HG02759 (cell line): Measurements from ENCODE around the gene PMM2.

Experiments used
- ATAC-seq: cut with Tn5 transposase; IDR thresholded peaks from one replicate; pipeline ENCODE4 v1.9.1; 2021; ENCODE audit warnings: mild to moderate bottlenecking, moderate library complexity; ENCODE audit not compliant: unreplicated experiment

Gene PMM2

DNA sequence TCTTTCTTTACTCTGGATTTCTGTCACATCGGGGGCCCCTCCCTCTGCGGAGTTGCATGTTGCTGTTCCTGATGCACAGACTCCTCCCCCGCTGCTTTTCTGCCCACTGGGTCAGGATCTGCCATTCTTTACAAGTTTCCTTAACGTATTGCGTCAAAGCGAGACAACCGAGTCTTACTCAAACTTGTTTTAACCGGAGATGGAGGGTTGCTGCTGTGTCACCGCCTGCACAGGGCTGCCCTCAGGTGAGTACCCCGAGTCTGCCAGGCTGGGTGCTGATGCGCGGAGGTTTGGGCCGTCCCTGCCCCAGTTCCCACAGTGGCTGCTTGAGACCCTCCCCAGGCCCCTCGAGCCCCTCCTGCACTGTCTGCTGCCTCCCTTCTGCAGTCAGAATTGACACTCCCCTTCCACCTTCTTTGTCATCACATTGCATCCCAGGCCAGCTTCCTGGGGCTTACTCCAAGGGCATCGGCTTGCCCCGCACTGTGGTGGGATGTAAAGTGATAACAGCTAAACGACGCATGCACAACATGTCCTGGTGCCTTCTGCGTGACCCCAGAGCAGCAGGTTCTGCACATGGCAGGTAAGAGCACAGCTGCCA is 51.9 kb downstream of the PMM2 start:
- ATAC-seq = no peak

DNA sequence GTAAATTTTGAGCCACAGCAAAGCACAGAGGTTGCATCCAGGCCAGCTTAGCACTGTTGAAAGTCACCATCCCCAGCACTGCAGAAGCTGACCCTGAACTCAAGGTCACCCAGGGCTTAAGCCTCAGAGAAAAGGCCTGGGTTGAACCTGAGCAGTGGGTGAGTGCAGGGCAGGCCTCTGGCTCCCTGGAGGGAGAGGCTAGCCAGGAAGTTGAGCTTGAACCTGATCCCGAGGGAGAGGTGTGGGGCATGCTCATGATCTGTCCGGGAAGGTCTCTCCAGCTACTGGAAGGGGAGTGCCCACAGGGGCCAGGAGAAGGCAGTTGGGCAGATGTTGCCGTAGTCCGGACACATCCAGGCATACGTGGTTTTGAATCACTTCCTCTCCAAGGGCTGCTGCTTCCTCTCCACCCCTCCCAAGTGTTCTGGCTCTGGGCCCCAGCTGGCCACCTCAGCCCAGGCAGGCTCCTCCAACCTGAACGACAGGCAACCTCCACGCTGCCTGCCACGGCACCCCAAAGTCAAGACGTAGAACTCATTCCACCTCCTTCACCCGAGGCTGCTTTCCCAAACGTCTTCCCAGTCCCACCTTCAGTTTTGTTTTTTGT is 52.7 kb downstream of the PMM2 start:
- ATAC-seq = no peak

DNA sequence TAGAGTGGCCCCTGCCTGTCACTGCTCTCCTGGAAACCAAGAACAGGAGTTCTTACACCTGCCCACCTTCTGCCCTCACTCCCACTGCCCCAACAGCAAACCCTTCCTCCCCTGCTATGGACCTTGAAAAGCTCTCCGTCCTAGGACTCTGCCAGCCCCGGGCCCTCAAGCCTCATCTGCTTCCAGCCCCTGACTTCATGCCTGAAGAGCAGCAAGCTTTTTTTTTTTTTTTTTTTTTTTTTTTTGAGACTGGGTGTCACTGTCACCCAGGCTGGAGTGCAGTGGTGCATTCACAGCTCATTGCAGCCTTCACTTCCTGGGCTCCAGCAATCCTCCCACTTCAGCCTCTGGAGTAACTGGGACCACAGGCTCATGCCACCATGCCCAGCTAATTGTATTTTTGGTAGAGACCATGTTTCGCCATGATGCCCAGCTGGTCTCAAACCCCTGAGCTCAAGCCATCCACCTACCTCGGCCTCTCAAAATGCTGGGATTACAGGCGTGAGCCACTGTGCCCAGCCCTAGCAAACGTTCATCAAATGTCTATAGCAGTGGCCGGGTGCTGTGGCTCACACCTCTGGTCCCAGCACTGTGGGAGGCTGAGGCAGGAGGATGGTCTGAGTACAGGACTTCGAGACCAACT is 54.2 kb downstream of the PMM2 start:
- no peak for ATAC-seq

DNA sequence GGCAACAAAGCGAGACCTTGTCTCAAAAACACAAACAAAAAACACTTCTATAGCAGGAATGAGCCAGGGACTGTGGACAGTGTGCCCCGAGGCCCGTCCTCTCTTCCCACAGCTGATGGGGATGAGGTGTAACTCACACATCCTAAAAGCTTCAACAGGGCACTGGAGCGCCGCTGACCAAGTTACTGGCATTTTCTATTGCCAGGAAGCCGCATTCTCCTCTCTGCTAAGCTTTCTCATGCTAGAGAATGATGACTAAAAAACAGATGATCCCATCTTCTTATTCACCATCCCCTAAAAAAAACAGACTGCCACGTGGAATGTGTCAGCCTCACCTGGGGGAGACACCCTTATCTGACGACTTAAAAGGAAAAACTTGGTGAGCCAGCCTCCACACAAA is 54.9 kb downstream of the PMM2 start:
- ATAC-seq = no peak

DNA sequence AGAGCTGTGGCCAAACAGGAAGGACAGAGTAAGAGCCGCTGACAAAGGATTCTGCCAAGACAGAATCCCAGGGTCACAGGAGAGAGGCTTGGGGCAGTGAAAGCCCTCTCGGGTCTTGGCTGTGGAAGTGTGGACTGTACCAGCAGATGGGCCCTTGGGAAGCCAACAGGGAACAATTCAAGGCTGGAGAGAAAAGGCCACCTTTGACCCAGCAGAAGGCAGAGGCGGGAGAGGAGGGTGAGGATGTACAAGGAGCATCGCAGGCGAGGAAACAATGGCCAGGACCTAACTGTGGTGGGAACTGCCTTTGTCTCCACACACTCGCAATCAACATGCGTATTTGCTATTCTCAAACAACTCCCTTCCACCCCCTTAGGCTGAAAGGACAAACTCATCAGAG is 55.5 kb downstream of the PMM2 start:
- no peak for ATAC-seq

DNA sequence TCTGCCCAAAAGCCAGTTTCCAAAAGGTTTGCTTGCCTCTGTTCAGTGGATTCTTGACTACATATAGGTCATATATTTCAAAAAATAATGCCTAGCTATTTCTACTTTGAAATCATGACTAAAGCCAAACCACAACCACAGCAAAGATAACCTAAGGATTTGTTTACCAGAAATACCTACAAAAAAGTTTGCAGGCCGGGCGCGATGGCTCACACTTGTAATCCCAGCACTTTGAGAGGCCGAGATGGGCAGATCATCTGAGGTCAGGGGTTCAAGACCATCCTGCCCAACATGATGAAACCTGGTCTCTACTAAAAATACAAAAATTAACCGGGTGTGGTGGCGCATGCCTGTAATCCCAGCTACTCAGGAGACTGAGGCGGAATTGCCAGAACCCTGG is 56.0 kb downstream of the PMM2 start:
- no peak for ATAC-seq

DNA sequence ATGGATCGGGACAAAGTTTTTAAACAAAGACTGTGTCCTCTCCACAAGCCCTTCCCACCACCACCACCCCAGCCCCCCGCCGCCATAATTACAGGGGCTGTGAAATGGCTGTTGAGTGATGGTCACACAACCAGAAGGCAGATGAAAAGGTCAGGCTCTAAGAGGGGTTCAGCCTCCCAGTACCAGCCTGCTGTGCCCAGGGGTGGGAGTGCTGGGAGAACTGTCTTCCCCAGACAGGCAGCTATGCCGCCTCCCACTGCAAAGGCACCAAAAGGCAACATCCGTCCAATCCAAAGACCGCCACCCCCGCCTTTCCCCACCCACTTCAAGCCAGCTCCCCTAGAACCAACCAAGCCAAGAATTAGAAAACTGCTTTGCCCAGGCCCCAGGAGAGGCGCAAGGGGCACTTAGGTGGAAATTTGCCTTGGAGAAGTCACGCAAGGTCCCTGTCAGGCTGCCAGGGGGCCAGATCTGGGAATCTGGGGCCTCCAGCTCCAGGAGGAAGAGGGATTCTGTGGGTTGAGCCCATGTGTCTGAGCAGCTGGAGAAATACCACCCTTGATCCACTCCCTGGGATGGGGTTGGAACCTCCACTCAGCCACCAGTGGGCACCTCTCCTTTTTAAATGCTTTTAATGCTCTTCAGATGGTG is 56.8 kb downstream of the PMM2 start:
- no peak for ATAC-seq

DNA sequence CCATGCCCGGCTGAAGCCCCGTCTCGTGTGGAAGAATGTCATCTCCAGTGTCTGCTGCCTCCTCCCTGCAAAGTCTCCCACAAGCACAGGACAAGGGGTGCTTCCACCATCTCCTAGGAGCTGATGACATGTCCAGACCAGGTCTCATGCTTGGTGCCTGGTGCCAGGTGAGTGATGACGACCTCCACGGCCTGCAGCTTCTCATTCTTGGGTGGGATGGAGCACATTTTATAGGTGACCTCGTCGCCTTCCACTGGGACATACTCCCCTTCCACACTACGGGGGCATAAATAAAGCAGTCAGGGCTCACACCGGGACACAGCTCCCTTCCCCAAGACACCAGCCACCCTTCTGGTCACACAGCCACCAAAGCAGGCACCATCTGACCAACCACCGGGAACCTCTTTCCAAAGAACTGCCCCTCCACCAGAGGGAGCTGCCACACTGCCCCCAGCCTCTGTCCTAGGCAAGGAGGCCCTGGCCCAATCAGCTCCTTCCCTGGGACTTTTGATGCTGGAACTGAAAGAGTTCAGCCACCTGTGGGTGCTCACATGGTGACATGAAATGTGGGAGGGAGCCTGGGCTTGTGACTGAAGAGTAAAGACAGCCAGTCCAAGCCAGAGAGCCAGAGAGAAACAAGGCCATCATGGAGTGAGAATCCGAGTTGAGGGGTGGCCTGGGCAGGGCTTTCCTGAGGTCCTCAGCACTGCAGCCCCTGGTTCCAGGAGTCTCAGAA is 57.6 kb downstream of the PMM2 start:
- ATAC-seq = no peak

DNA sequence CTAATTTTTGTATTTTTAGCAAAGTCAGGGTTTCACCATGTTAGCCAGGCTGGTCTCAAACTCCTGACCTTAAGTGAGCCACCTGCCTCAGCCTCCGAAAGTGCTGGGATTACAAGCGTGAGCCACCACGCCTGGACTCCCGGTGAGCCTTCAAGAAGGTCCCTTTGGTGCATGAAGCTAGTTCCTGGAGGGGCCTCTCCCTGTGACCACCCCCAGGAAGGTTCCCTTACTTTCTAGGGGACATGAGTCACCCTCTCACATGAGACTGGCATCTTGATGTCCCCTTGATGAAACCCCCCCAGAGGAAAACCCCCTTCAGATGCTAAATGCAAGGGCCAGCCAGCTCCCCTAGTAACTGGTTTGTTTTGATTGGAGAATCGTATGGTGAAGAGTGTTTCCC is 58.3 kb downstream of the PMM2 start:
- ATAC-seq = no peak

DNA sequence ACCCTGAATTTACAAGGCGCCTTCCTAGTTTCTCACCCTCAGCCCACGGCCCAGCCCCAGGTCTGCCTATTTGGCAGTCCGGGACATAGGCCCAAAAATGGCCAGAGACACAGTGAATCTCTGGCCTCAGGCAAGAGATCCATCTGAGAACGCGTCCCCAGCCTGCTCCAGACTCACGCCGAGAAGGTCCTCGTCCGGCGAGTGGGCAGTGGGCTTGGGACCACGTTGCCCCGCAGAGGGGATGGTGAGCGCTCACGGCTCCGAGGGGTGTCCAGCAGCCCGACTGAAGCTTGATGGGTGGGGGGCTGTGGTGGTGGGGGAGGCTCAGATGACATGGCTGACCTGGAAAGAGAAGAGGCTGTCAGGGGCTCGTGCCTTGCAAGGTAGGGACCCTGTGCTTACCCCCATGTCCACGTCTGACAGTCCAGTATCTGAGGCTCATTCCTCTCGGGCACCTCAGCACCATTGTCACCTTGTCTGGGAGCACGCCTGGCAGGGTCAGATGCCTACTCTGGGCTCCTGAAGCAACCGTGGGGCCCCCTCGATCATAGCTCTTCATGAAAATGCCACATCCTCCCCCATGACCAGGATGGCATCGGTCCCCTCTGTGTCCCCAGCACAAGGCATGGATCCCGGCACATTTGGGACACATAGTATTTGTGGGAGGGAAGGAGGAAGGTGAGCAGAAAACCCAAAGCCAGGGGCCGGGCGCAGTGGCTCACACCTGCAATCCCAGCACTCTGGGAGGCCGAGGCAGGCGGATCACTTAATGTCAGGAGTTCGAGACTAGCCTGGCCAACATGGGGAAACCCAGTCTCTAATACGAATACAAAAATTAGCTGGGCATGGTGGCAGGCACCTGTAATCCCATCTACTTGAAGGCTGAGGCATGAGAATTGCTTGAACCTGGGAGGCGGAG is 61.6 kb downstream of the PMM2 start:
- no peak for ATAC-seq

DNA sequence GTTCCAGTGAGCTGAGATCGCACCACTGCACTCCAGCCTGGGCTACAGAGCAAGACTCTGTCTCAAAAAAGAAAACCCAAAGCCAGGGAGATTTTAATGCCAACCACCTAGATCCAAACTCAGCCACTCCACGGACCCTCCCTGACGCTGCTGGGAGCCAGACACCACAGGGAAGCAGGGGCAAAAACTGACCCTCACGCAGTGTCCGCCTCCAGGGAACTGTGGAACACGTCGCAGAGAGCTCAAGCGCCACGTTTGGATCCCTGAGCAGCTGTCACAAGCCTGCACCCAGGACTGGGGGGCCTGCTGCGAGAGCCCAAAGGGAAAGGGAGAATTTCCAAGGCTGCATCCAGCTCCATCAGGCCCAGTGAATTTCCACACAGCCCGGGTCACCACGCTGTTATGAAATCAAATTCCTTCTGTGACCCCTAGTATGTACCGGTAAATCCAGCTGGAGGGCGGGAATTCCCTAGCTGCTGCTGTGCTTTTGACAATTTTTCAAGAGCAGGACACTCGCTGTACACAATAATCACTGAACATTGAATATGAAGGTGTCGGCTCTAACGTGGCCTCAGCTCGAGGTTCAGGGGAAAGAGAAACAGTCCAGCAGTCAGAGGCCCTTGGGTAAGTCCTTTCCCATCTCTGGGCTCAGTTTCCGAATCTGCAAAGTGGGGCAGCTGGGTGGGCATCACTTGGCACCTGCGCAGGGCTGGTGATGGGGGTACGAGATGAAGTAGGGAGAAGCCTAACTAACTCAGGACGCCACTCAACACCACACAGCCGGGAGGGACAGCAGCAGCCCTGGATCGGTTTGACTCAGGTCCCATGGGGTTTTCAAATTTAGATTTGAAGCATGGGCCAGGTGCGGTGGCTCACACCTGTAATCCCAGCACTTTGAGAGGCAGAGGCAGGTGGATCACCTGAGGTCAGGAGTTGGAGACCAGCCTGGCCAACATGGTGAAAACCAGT is 62.6 kb downstream of the PMM2 start:
- no peak for ATAC-seq

DNA sequence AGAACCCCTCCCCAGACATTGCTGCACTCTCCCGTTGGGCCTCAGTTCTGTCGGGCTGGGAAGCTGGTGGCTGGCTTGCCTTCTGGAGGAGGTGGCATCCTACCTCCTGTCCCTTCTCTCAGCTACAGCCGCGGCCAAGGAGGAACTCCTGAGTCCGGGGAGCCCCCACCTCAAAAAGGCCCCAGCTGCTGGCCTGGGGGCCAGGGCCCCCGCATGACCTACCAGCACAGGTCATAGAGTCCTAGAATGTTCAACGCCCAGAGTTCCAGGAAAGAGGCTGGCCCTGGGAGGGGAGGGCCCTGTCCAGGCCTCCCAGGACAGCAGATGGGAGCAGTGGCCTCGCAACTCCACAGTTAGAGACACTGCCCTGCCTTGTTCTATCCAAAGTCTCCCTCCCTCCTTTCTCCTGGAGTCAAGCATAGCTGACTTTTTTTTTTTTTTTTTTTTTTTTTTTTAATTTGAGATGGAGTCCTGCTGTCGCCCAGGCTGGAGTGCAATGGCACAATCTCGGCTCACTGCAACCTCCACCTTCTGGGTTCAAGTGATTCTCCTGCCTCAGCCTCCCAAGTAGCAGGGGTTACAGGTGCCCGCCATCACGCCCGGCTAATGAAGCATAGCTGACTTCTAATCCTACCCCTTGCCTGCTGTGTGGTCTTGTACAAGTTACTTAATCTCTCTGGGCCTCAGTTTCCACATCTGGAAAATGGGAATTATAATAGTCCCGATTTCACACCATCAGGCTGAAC is 64.1 kb downstream of the PMM2 start:
- no peak for ATAC-seq

DNA sequence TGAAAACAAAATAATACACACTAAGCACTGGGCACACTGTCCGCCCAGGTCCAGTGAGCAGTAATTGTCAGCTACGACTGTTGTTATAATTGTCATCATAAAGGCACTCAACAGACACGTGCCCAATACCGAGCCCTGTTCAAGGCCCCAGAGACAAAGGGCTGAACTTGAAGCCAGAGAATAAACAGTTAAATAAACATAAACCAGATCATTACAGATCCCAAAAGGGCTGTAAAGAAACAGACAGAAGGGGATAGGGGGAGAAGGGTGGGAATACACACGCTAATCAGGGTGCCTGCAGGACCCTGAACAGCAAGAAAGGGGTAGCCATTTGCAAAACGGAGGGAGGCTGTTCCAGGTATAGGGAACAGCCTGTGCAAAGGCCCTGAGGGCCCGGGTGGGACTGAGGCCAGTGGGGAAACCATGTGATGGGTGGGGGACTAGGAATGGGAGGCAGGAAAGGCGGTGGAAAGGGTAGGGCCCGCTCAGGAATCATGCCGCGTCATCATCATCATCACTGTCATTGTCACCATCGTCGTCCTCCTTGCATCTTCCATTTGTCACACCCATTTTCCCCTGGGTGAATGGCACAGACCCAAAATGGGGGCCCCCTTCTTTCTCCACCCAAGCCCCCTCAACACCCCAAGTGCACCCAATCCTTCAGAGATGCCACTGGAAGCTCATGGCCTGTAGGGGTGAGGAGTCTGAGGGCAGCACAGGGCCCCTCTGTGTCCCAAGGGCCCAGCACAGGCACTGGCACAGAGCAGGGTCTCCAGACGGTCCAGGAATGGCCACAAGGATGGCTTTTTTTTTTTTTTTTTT is 64.9 kb downstream of the PMM2 start:
- ATAC-seq = no peak

DNA sequence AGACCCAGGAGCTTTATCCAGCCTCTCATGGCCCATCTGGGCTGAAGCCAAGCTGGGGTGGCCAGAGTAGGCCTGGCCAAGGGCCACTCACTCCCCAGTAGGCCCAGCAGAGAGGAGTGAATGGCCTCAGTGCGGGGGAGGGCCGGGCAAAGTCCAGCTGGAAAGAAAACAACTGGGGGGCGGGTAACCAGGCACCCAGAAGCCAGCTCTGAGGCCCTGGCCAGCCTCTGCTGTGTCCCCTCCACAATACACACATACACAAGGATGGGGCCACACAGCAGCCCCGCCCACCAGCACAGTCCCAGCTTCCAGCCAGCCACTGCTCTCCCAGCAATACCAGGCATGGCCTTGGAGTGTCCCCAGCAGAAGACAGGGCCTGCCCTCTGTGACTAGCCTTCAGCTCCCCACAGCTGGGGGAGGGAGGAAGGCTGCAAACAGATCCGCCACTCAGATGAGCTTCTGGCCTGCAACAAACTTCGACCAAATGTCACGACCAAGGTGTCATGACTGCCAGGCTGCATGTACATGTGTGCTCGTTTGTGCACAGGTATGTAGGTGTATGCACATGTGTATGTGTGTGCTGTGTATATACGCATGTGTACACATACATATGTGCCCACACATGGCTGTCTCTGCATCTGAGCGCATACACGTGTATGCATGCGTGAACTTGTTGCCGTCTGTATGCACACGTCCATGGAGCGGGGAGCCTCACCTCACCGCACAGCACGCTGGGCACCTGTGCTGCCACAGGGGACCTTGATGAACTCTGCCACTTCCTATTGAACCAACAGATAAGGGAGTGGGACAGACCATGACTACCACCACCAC is 66.2 kb downstream of the PMM2 start:
- ATAC-seq = no peak

DNA sequence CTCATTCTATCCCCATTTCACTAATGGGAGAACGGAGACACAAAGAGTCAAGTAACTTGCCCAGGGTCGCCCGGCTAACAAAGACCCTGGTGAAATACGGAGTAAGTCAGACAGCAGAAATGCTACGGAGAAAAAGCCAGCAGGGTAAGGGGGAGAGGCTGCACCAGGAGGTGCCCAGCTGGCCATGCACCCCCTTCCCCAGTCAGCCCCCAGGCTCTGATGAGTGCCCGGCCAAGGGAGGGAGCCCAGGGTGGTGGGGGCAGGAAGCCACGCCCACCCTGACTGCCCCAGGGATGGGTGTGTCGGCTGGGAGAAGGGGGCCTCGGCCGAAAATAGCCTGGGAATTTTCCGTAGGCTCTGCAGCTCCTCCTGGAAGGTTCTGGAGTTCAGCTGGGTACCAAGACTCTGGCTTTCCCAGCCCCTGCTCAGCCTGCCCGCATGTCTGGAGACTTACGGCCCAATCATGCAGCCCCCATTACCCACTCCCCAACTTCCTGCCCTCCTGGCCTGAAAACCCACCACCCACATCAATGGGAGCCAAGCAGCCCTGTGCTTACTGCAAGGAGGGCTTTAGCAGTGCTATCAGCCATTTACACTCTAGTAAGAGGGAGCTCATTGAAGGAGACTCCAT is 67.0 kb downstream of the PMM2 start:
- no peak for ATAC-seq

DNA sequence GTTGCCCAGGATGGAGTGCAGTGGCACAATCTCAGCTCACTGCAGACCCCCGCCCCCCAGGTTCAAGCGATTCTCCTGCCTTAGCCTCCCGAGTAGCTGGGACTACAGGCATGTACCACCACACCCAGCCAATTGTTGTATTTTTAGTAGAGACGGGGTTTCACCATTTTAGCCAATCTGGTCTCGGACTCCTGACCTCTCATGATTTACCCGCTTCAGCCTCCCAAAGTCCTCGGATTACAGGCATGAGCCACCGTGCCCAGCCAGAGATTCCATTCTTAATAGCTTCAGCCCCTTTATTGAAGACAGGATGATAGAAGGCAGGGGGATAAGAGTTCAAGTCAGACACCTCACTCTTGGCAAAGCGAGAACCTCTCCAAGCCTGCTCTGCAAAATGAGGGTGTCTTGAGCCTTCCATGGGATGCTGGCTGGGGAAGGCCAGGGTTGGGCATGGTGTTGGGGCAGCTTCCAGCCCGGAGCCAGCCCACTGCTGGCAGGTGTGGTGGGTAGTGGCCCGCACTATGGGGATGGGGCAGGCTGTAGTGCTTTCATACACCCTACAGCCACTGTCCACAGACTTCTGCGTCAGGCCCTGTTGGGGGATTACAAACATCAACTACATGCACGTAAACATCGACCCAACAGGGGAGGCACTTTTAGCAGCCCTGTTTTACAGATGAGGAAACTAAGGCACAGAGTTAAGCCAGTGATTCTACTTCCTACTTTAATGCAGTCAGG is 67.7 kb downstream of the PMM2 start:
- ATAC-seq = no peak
